NCI-H446 (cell line): ENCODE results near the gene P4HB.

ENCODE experiments used
- DNase-seq, 2 experiments: peaks; one replicate each; lab custom pipeline; 2025; lab: John Stamatoyannopoulos, UW

P4HB gene

GRCh38 chr17:81898029-81898866, 37.9 kb upstream of the P4HB start:
- DNase-seq = no peak

- DNase-seq = no peak
These were observed 35.1 kb upstream of the P4HB start for GRCh38 chr17:81895400-81895799.

- DNase-seq = no peak
These were observed 30.9 kb upstream of the P4HB start for GRCh38 chr17:81891303-81891552.

GRCh38 chr17:81890447-81891302, 30.3 kb upstream of the P4HB start:
- DNase-seq = no peak

GRCh38 chr17:81889602-81890001, 29.3 kb upstream of the P4HB start:
- DNase-seq = no peak

- DNase-seq = no peak
These were observed 28.8 kb upstream of the P4HB start for GRCh38 chr17:81888988-81889595.

- DNase-seq = no peak
These were observed 28.0 kb upstream of the P4HB start for GRCh38 chr17:81888105-81888987.

GRCh38 chr17:81885869-81886548, 25.7 kb upstream of the P4HB start:
- DNase-seq = peak in 1 of 2 experiments; percentile 57

- no peak for DNase-seq
These were observed 25.1 kb upstream of the P4HB start for GRCh38 chr17:81885454-81885853.

GRCh38 chr17:81884968-81885367, 24.6 kb upstream of the P4HB start:
- no peak for DNase-seq

- no peak for DNase-seq
These were observed 24.2 kb upstream of the P4HB start for GRCh38 chr17:81884520-81884919.

GRCh38 chr17:81879121-81879520, 18.8 kb upstream of the P4HB start:
- no peak for DNase-seq

- no peak for DNase-seq
These were observed 18.0 kb upstream of the P4HB start for GRCh38 chr17:81878294-81878693.

GRCh38 chr17:81877569-81877968, 17.2 kb upstream of the P4HB start:
- no peak for DNase-seq

GRCh38 chr17:81871387-81872230, 11.3 kb upstream of the P4HB start:
- peak in 1 of 2 experiments; percentile 96 for DNase-seq

GRCh38 chr17:81870981-81871386, 10.6 kb upstream of the P4HB start, which contains the start of gene ARHGDIA:
Gene ARHGDIA, minus strand, starts transcription at chr17:81871337. Its CDS starts 1,407 bp downstream, at chr17:81869930.
- DNase-seq = peak in 1 of 2 experiments; percentile 88

GRCh38 chr17:81870131-81870980, 10.0 kb upstream of the P4HB start:
- DNase-seq = peak; percentile 17 to 42

- DNase-seq = no peak
These were observed 9.1 kb upstream of the P4HB start for GRCh38 chr17:81869221-81870130.
